ENCODE measurements around the gene NR2E1.

Gene NR2E1

GRCh38 chr6:108156180-108156937 lies 9.5 kb upstream of the NR2E1 start:
- no peak for DNase-seq

- no peak for DNase-seq
Measured at GRCh38 chr6:108156938-108157233, 8.9 kb upstream of the NR2E1 start.

- DNase-seq, result no peak
Measured at GRCh38 chr6:108157234-108157980, 8.4 kb upstream of the NR2E1 start.

- DNase-seq, result no peak
Measured at GRCh38 chr6:108157981-108158525, 7.8 kb upstream of the NR2E1 start.

GRCh38 chr6:108159981-108160380 lies 5.8 kb upstream of the NR2E1 start:
- no peak for DNase-seq

GRCh38 chr6:108161724-108162282 lies 4.0 kb upstream of the NR2E1 start:
- no peak for DNase-seq

GRCh38 chr6:108163267-108163643 lies 2.6 kb upstream of the NR2E1 start:
- peak; percentile 43 for DNase-seq

- DNase-seq, result no peak
Measured at GRCh38 chr6:108163644-108164542, 1.9 kb upstream of the NR2E1 start.

GRCh38 chr6:108164543-108164814 lies 1.3 kb upstream of the NR2E1 start:
- DNase-seq, result no peak

- no peak for DNase-seq
Measured at GRCh38 chr6:108164815-108165706, 761 bp upstream of the NR2E1 start.

GRCh38 chr6:108166664-108167448 lies 1.0 kb downstream of the NR2E1 start:
- DNase-seq, result no peak

- no peak for DNase-seq
Measured at GRCh38 chr6:108167449-108168089, 1.7 kb downstream of the NR2E1 start.

- no peak for DNase-seq
Measured at GRCh38 chr6:108168090-108168463, 2.3 kb downstream of the NR2E1 start.

- peak; percentile 35 for DNase-seq
Measured at GRCh38 chr6:108168501-108169463, 3.0 kb downstream of the NR2E1 start.

- DNase-seq, result no peak
Measured at GRCh38 chr6:108169464-108170331, 3.9 kb downstream of the NR2E1 start.

- no peak for DNase-seq
Measured at GRCh38 chr6:108170332-108171290, 4.8 kb downstream of the NR2E1 start.

- DNase-seq, result no peak
Measured at GRCh38 chr6:108171291-108171917, 5.6 kb downstream of the NR2E1 start.
